GM19463 (cell line): Measurements from ENCODE around the gene ACTN1.

Source experiments
- ATAC-seq: cut with Tn5 transposase; IDR thresholded peaks from one replicate; pipeline ENCODE4 v1.9.1; 2021; ENCODE audit warnings: mild to moderate bottlenecking, moderate library complexity; ENCODE audit not compliant: unreplicated experiment

Gene ACTN1

GRCh38 chr14:68921049-68921448 is 58.1 kb downstream of the ACTN1 start:
- ATAC-seq, result no peak

- ATAC-seq, result no peak
Observed at GRCh38 chr14:68919129-68919927, 59.8 kb downstream of the ACTN1 start.

DNA sequence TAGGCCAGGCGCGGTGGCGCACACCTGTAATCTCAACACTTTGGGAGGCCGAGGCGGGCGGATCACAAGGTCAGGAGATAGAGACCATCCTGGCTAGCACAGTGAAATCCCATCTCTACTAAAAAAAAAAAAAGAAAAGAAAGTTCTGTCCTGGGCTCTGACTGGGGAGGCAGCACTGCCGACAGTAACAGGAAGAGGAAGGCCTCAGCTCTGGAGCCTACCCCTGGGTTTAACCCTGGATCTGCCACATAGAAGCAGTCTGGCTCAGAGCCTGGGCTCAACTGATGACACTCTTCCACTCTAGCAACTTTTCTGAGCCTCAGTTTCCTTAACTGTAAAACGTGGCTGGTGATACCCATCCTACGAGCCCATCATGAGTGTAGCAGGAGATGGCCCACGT is 60.5 kb downstream of the ACTN1 start:
- no peak for ATAC-seq

GRCh38 chr14:68916358-68916941 is 62.7 kb downstream of the ACTN1 start:
- no peak for ATAC-seq

DNA sequence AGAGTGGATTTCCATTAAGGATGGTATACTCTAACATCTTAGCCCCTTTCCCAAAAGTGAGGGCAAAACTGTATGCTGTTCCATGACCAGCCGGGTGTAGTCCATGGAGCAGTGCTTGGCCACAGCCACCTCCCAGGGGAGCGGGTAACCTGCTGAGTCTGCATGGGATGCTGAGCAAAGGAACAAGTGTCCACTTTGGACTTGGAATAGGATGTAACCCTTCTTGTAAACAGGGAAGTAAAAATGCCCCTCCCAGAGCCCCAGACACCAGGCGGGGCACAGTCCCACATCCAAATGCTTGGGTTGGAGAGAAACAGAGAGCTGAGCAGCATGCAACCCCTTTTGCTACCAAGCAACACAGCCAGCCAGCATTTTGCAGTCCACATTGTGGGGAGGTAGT is 65.6 kb downstream of the ACTN1 start:
- ATAC-seq, result no peak

DNA sequence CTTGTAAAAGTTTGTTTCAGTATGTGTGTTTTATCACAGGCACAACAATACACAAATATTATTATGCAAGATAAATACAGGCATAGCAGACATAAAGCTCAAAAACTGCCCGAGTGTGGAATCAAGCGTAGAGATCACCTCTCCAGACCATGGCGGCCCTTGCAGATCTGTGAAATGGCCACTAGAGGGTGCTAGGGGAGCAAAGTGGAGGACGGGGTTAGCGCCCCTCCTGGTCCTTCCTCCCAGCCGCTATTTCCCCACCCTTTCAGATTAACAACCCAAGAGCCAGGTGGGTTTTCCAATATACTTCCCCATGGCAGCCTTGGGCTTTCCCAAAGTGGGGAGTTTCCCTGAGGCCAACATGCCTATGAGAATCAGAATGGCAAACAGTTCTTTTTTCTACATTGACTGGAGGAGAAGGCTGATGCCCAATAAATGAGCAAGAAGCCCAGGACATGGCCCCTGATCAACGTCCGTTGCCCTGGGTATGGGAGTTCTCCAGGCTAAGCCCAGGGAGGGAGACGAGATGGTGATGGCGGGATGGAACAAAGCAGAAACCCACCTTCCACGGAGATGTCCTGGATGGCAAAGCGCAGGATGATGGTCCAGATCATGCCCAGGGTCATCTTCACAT is 67.4 kb downstream of the ACTN1 start:
- peak; percentile 67 for ATAC-seq

DNA sequence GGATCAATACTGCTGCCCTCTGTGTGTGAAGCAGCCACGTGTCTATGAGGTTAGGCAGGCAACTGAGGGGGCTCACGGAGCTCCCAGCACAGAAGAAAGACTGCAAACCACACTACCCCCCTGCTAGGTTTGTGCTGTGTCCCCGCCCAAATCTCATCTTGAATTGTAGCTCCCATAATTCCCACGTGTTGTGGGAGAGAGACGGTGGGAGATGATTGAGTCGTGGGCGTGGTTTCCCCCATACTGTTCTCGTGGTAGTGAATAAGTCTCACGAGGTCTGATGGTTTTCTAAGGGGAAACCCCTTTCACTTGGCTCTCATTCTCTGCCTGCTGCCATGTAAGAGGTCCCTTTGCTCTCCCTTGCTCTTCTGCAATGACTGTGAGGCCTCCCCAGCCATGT is 68.6 kb downstream of the ACTN1 start:
- ATAC-seq, result no peak

DNA sequence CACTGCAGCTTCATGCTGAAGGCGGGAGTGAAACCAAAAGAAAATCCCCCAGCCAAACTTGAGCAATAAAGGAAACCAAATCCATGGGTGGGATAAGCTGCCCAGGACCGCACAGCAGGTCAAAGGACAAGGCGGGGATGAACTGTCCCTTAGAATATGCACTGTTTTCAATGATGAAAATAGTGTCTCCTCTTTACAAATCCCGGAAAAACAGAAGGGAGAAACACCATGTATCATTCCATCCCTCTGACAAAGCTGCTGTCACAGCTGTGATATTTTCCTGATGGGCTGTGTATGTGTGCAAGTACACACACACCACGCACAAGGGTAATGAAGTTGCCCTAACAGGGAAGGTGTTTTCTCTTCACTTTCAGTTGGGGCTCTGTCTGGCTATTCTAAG is 70.3 kb downstream of the ACTN1 start:
- ATAC-seq, result no peak

DNA sequence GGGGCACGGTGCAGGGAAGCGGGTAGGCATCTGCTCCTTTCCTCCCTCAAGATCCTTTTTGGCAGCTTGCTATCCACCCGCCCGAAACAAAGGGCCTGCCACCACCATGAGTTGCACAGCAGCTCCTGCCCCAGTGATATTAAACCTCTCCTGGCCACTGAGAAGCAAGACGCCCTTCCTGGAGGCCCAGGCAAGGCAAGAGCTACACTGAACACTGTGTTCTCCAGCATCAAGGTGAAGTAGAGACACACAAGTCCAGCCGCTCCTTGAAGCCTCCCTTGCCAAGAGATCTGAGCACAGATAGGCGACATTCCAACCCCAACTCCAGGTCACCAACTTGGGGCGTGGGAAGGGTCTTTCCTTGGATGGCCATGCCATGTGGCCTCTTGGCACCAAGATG is 70.9 kb downstream of the ACTN1 start:
- no peak for ATAC-seq

DNA sequence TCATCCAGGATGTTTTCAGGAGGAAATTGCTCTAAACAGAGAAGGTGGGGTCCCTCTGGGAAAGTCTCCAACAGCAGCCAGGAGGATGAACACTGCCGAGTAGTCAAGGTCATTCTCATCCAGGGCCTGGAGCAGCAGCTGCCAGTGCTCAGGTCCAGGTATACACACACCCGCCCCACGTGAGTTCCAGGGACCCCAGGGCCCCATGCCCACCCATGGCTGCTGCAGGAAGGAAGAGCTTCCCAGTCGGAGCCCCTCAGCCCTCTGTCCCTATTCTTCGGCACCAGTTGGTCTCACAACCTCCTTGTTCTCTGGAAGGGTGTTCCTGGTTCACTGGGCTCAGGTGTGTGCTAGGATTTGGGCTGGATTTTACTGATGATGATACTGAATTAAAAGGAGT is 72.7 kb downstream of the ACTN1 start:
- no peak for ATAC-seq

DNA sequence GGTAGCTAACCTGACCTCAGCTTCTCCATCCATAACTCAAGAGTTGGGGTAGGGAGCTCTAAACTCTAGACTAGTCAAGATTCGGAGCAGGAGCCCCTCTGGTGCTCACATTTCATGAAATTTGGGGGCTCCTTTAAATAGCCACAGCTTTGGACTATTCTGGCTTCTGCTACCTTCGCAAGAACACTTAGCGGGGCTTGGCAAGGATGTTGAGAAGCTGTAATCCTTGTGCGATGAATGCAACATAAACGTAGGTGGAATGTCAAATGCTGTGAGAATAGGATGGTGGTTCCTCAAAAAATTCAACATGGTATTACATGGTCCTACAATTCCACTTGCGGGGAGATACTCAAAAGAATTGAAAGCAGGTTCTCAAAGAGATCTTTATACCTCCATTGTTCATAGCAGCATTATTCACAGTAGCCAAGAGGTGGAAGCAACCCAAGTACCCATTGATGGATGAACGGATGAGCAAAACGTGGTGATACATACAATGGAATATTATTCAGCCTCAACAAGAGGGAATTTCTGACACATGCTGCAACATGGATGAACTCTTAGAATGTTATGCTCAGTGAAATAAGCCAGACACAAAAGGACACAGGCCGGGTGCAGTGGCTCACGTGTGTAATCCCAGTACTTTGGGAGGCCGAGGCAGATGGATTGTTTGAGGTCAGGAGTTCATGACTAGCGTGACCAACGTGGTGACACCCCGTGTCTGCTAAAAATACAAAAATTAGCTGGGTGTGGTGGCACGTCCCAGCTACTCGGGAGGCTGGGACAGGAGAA is 73.8 kb downstream of the ACTN1 start:
- ATAC-seq, result no peak

DNA sequence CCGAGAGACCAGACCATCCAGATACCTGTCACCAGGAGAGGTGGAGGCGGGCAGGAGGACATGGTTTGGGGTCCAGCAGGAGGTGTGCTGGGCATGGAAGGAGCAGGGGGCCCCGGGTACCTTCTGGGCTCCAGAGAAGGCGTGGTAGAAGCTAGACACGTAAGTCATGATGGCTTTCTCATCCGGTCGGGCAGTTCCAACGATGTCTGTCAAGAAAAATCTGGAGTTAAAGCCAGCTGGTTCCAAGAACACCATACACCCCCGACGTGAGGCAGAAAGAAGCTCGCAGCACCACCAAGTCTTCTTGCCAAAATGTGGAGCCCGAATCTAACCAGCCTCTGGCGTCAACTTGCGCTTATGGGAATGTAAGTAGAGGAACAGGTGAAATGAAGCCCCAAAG is 76.7 kb downstream of the ACTN1 start:
- ATAC-seq, result no peak

GRCh38 chr14:68899033-68899603 is 80.0 kb downstream of the ACTN1 start:
- no peak for ATAC-seq

DNA sequence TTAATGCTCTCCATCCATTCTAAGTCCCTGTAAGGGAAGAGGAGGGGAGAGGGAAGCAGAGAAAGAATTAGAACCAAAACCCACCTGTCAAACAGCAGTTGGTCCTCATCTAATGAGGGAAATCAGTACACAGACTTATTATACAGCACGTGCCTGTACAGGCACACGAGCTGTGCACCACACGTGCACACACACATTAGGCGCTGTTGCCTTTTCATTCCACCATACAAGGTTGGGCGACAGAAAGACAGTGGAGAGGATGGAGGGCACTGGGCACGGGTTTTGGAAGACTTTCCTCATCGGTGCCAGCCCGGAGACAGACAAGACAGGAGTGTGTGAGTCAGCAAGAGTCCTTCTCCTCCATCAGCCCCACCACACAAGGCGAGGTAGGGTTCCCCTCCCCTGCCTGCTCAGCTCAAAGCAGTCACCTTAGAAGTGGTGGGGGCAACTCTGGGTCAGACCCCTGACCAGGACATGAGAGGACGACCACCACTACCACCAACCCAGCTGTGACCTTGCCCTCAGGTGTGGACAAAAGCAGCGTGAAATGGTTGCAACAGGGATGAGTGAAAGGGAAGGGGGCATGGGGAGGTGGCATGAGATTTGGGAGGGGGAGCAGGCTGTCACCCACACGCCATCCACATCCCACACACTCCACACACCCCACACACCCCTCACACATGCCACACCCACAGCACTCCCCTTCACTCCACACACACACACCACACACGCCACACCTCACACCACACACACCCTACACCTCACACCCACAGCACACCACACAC is 80.7 kb downstream of the ACTN1 start:
- no peak for ATAC-seq

- no peak for ATAC-seq
Observed at GRCh38 chr14:68897559-68898155, 81.4 kb downstream of the ACTN1 start.

DNA sequence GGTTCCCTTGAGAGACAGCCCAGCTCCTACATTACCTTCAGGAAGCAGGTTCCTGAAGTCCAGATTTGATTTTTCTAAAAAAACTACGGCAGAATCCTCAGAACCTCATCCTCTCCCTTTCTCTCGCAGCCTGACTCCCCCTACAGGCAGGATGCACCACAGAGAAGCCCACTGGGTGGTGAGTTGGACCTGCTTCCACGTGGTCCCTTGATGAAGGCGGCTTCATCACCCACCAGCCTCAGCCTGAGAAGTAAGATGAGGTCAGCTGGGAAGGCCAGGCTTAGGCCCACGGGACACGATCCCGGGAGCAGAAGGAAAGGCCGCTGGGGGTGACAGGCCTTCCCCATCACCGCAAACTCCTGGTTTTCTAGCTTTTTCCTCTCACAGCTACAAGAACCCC is 83.0 kb downstream of the ACTN1 start:
- ATAC-seq, result no peak

DNA sequence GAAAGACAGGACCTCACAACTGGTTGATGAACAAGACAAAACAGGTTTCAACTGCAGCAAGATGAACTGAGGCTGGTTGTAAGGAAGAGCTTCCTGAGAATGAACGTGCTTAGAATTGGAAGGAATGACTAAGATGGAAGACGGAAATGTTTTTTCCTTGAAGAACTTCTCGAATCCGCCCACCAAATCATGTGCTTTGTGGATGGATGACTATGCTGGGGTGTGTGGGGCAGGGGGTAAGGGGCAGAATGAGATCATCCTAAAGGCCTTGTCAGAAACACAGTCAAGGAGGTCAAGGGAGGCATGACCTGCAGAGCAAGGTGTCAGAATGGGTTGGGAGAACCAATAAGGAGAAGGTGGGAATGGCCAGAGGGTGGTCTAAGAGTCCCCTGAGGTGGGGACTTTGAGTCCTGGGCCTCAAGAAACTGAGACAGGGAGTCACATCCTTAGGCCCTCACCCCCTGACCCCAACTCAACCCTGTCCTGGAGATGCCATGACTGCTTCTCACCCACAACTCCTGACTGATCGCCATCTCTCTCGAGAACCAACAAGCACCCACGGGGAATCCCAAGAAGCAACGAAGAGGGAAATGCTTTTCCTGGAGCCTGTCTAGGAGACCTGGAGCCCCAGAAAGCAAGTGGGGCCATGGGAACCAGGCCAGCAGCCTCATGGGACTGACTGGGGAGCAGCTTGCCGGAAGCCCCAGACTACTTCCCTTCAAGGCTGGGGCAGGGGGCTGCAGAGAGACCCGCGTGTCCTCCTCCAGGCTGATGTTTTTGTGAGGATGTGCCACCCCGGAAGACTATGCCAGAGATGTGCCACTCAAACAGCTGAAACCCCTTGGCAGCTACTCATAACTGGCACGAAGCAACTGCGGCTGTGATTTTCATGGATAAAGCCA is 84.0 kb downstream of the ACTN1 start:
- ATAC-seq, result no peak

DNA sequence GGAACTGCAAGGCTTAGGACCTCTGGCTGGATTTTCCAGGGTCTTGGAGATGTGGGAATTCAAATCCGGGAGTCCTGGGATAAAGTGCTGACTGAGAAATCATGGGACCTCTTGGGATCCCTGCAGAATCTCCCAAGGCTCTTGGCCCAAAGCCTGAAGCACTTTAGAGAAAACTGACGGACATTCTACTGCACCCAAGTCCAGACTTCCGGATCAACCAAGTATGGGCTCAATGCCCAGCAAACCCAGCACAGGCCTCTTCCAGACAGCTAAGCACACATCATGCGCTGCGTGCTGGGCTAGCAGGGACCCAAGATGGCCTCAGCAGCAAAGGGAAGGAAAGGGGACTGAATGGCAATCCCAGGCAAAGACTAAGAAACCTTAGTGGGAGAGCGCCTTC is 85.0 kb downstream of the ACTN1 start:
- ATAC-seq, result no peak

GRCh38 chr14:68893566-68893965 is 85.5 kb downstream of the ACTN1 start:
- ATAC-seq, result no peak
